Brain microvascular endothelial cell (primary cell): ENCODE results near the gene SENP1.

Experiments used
- DNase-seq: peaks from one replicate; pipeline ENCODE4 v3.0.0-alpha.2; 2020
- H3K27ac ChIP-seq: fragments of 250-450 bp; sonication (Bioruptor Pico); 2 replicates; pipeline ENCODE4 v1.5.1; 2020; ENCODE audit warnings: mild to moderate bottlenecking, moderate library complexity
- H3K27me3 ChIP-seq: fragments of 250-450 bp; sonication (Bioruptor Pico); replicated peaks from 2 replicates; pipeline ENCODE4 v1.5.1; 2020; ENCODE audit warnings: mild to moderate bottlenecking
- H3K36me3 ChIP-seq: fragments of 250-450 bp; sonication (Bioruptor Pico); replicated peaks from 2 replicates; pipeline ENCODE4 v1.5.1; 2020; ENCODE audit warnings: mild to moderate bottlenecking
- H3K4me3 ChIP-seq: 2 replicates; pipeline ENCODE4 v1.5.1; 2011; ENCODE audit warnings: low read depth, mild to moderate bottlenecking, control low read depth, low read length, moderate library complexity
- CTCF ChIP-seq: IDR thresholded peaks from 2 replicates; pipeline ENCODE4 v1.5.1; 2011; ENCODE audit warnings: low read depth, mild to moderate bottlenecking, moderate library complexity, low read length, control low read depth, inconsistent platforms; ENCODE audit errors: missing control alignments
- in situ Hi-C: cut with HindIII; loops from 2 replicates; pipeline ENCODE4 v1.10.0; 2017; ENCODE audit warnings: low sequenced_read_pairs, low pct_ligation_motif_present

SENP1 gene

GRCh38 chr12:48010366-48010970, 95.4 kb downstream of the SENP1 start:
- in situ Hi-C loops: no loop called here

GRCh38 chr12:48009471-48009870, 96.4 kb downstream of the SENP1 start:
- no peak overlapping the region for H3K27ac ChIP-seq
- peaks cover 41% of the 10 kb centered on the region for H3K27me3 ChIP-seq
- TF ChIP-seq CTCF: no peak
- no peak overlapping the region for H3K4me3 ChIP-seq
- in situ Hi-C loops: no loop called here
- no peak for DNase-seq
- no peaks in the 10 kb centered on the region for H3K36me3 ChIP-seq

More at GRCh38 chr12:48010366-48010970, 95.4 kb downstream of the SENP1 start:
- Histone ChIP-seq H3K27me3 (peaks cover 33% of the 10 kb centered on the region), H3K4me3 (no peak overlapping the region), H3K27ac (no peak overlapping the region), H3K36me3 (no peaks in the 10 kb centered on the region)
- TF ChIP-seq CTCF: no peak
- no peak for DNase-seq

- TF ChIP-seq CTCF: no peak
- Histone ChIP-seq H3K4me3 (no peak overlapping the region), H3K27ac (no peak overlapping the region), H3K36me3 (no peaks in the 10 kb centered on the region), H3K27me3 (peaks cover 44% of the 10 kb centered on the region)
- no peak for DNase-seq
- in situ Hi-C loops: no loop called here
Observed at GRCh38 chr12:48008950-48009349, 96.9 kb downstream of the SENP1 start.

GRCh38 chr12:48008349-48008748, 97.5 kb downstream of the SENP1 start:
- in situ Hi-C loops: no loop called here
- TF ChIP-seq CTCF: no peak
- no peak overlapping the region for H3K4me3 ChIP-seq
- H3K27ac ChIP-seq: no peak overlapping the region
- H3K27me3 ChIP-seq: peaks cover 47% of the 10 kb centered on the region
- DNase-seq: no peak
- no peaks in the 10 kb centered on the region for H3K36me3 ChIP-seq

DNA sequence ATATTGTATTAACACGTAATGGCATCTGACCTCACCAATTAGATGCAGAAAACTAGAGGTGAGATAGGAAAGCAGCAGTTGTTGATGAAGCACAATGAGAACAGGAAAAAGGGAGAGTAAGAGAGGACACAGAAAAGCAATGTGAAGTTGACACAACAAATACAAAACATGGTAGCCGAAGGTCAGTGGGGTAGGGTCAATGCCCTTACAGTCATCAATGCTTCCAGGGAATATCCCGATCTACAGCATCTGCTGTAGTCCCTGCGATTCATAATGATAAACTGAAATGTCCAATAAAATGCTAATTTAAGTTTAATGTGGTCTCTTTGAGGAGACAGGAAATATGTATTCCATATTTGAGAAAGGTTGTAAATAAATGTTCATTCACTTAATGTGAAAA, 98.7 kb downstream of the SENP1 start:
- H3K36me3 ChIP-seq: no peaks in the 10 kb centered on the region
- H3K27ac ChIP-seq: no peak overlapping the region
- DNase-seq: no peak
- no peak overlapping the region for H3K4me3 ChIP-seq
- TF ChIP-seq CTCF: no peak
- H3K27me3 ChIP-seq: peaks cover 56% of the 10 kb centered on the region
- in situ Hi-C loops: no loop called here

GRCh38 chr12:48005750-48006021, 100.2 kb downstream of the SENP1 start:
- Histone ChIP-seq H3K4me3 (no peak overlapping the region), H3K27me3 (peaks cover 56% of the 10 kb centered on the region), H3K36me3 (no peaks in the 10 kb centered on the region), H3K27ac (no peak overlapping the region)
- TF ChIP-seq CTCF: no peak
- in situ Hi-C loops: no loop called here
- DNase-seq: no peak
